Measurements from ENCODE around the gene FAT2. TPM values are rescaled to one million over a fixed set of nuclear protein-coding genes. Genes with fewer than 3 reads are reported as not detected.
"Not testable (repeated sequence)": the region's sequence is repeated elsewhere in the genome, so short reads cannot be mapped to it uniquely, and the experiment has no call there.

The FAT2 gene
- total RNA-seq, 2 donors from 2014 or later = 5.6 to 22.5 TPM

DNA sequence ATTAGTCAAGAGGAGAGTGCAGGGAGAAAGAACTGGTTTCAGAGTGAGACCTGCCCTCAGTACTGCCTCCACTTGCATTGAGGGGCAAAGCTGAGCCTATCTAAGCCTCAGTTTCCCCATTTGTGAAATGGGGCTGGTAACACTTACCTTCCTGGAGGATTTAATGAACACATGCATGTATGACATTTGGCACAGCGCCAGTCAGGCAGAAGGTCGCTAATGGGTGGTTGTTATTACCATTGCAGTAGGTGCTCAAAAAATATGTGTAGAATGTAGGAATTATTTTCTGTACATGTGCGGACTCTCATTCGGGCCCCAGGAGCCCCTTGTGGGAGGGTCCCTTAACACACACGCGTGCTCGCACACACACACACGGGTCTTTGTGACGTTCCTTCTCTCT, 10.9 kb downstream of the FAT2 start:
- no peak overlapping the region for H3K27ac ChIP-seq
- no peak for DNase-seq (ENCODE audit: low spot score)
- no peak for TF ChIP-seq CTCF (IDR thresholded peaks at IDR 0.05)
- TF ChIP-seq POLR2A (IDR thresholded peaks at IDR 0.05) = no peak
- TF ChIP-seq POLR2AphosphoS5 (IDR thresholded peaks at IDR 0.05) = no peak

GRCh38 chr5:151579146-151579545, 12.0 kb downstream of the FAT2 start:
- H3K36me3 ChIP-seq; H3K27me3 ChIP-seq (replicated peaks; ENCODE audit: insufficient read depth); H3K27ac ChIP-seq; intact Hi-C loops (cut with DNase I); H3K9me3 ChIP-seq; DNase-seq (ENCODE audit: low spot score); H3K4me1 ChIP-seq (replicated peaks); H3K4me3 ChIP-seq: not testable (repeated sequence)
- WGBS = 95% methylated on average over 1 of the region's 1 CpG

More for the DNA sequence above, 10.9 kb downstream of the FAT2 start:
- 87% methylated on average over 9 of the region's 9 CpGs for WGBS
- Histone ChIP-seq H3K27me3 (replicated peaks; ENCODE audit: insufficient read depth) (no peaks in the 10 kb centered on the region), H3K36me3 (no peaks in the 10 kb centered on the region), H3K4me3 (no peak overlapping the region), H3K4me1 (replicated peaks) (no peaks in the 10 kb centered on the region), H3K9me3 (no peaks in the 10 kb centered on the region)
- intact Hi-C loops (cut with DNase I) = no loop called here

- TF ChIP-seq CTCF (IDR thresholded peaks at IDR 0.05) (no peak), POLR2A (IDR thresholded peaks at IDR 0.05) (no peak)
- WGBS = 91% methylated on average over 6 of the region's 6 CpGs
- no peak for DNase-seq (ENCODE audit: low spot score)
Measured at GRCh38 chr5:151578326-151579025, 12.7 kb downstream of the FAT2 start.

GRCh38 chr5:151577566-151577965, 13.6 kb downstream of the FAT2 start:
- Histone ChIP-seq H3K27me3 (replicated peaks; ENCODE audit: insufficient read depth) (no peaks in the 10 kb centered on the region), H3K36me3 (no peaks in the 10 kb centered on the region), H3K27ac (no peak overlapping the region), H3K4me1 (replicated peaks) (no peaks in the 10 kb centered on the region), H3K9me3 (no peaks in the 10 kb centered on the region), H3K4me3 (no peak overlapping the region)
- intact Hi-C loops (cut with DNase I) = no loop called here
- no peak for DNase-seq (ENCODE audit: low spot score)
- no peak for TF ChIP-seq CTCF (IDR thresholded peaks at IDR 0.05)
- no peak for TF ChIP-seq POLR2AphosphoS5 (IDR thresholded peaks at IDR 0.05)
- no peak for TF ChIP-seq POLR2A (IDR thresholded peaks at IDR 0.05)
- 78% methylated on average over 5 of the region's 5 CpGs for WGBS

More at GRCh38 chr5:151578326-151579025, 12.7 kb downstream of the FAT2 start:
- Histone ChIP-seq H3K27ac (no peak overlapping the region), H3K4me1 (replicated peaks) (no peaks in the 10 kb centered on the region), H3K9me3 (no peaks in the 10 kb centered on the region), H3K36me3 (no peaks in the 10 kb centered on the region), H3K27me3 (replicated peaks; ENCODE audit: insufficient read depth) (no peaks in the 10 kb centered on the region), H3K4me3 (no peak overlapping the region)
- intact Hi-C loops (cut with DNase I) = no loop called here

- Histone ChIP-seq H3K27ac (no peak overlapping the region), H3K9me3 (no peaks in the 10 kb centered on the region), H3K27me3 (replicated peaks; ENCODE audit: insufficient read depth) (no peaks in the 10 kb centered on the region), H3K4me1 (replicated peaks) (no peaks in the 10 kb centered on the region), H3K4me3 (no peak overlapping the region), H3K36me3 (no peaks in the 10 kb centered on the region)
- 100% methylated on average over 1 of the region's 1 CpG for WGBS
- intact Hi-C loops (cut with DNase I) = no loop called here
- no peak for DNase-seq (ENCODE audit: low spot score)
- no peak for TF ChIP-seq POLR2A (IDR thresholded peaks at IDR 0.05)
- no peak for TF ChIP-seq POLR2AphosphoS5 (IDR thresholded peaks at IDR 0.05)
- TF ChIP-seq CTCF (IDR thresholded peaks at IDR 0.05) = no peak
Measured at GRCh38 chr5:151574444-151574996, 16.6 kb downstream of the FAT2 start.
